IPS-18c (cell line): ENCODE results near the gene C4orf33.

Experiments
- H3K4me3 ChIP-seq: 2 replicates; pipeline ENCODE4 v1.7.0; 2013; ENCODE audit warnings: low read depth, mild to moderate bottlenecking, low read length, moderate library complexity; ENCODE audit not compliant: insufficient read depth
- H3K9me3 ChIP-seq: one replicate; pipeline ENCODE4 v1.6.1; 2013; ENCODE audit warnings: mild to moderate bottlenecking, low read length, moderate library complexity; ENCODE audit not compliant: control insufficient read depth, insufficient read depth

C4orf33 gene

DNA sequence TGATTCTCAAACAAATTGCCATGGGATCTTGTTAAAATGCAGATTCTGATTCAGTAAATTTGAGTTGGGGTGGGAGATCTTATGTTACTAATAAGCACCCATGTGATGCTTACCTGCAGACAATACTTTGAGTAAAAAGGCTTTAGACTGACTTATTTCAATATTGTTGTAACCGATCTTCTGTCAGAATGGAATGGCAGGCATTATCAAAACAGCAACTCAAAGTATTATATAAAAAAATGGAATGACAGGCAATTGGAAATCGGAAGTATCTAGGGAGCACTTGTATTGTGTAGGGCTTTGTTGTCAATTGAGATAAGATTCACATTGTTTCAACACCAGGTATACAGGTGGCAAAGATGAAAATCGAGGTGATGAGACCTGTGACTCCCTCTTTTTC lies 67.5 kb downstream of the C4orf33 start:
- no peak overlapping the region for H3K4me3 ChIP-seq
- H3K9me3 ChIP-seq, result no peaks in the 10 kb centered on the region

GRCh38 chr4:129164243-129164642 lies 68.3 kb downstream of the C4orf33 start:
- Histone ChIP-seq H3K4me3 (no peak overlapping the region), H3K9me3 (no peaks in the 10 kb centered on the region)
